Measurements from ENCODE around the gene PKNOX2.

Gene PKNOX2

GRCh38 chr11:125369808-125370207 lies 205.3 kb downstream of the PKNOX2 start:
- no peak for DNase-seq

- no peak for DNase-seq
Observed at GRCh38 chr11:125370561-125371389, 206.2 kb downstream of the PKNOX2 start.

- DNase-seq, result no peak
Observed at GRCh38 chr11:125371431-125371935, 206.9 kb downstream of the PKNOX2 start.

GRCh38 chr11:125372088-125372487 lies 207.5 kb downstream of the PKNOX2 start:
- DNase-seq, result no peak

- DNase-seq, result no peak
Observed at GRCh38 chr11:125372911-125373310, 208.4 kb downstream of the PKNOX2 start.

GRCh38 chr11:125373426-125374391 lies 209.2 kb downstream of the PKNOX2 start:
- no peak for DNase-seq

- no peak for DNase-seq
Observed at GRCh38 chr11:125374398-125374797, 209.8 kb downstream of the PKNOX2 start.

GRCh38 chr11:125375146-125375545 lies 210.6 kb downstream of the PKNOX2 start:
- no peak for DNase-seq

GRCh38 chr11:125376117-125376516 lies 211.6 kb downstream of the PKNOX2 start:
- no peak for DNase-seq

- no peak for DNase-seq
Observed at GRCh38 chr11:125376856-125377255, 212.3 kb downstream of the PKNOX2 start.

- no peak for DNase-seq
Observed at GRCh38 chr11:125378083-125378482, 213.5 kb downstream of the PKNOX2 start.

GRCh38 chr11:125378571-125378970 lies 214.0 kb downstream of the PKNOX2 start:
- DNase-seq, result no peak

GRCh38 chr11:125379565-125379964 lies 215.0 kb downstream of the PKNOX2 start:
- DNase-seq, result no peak

- DNase-seq, result no peak
Observed at GRCh38 chr11:125379981-125380380, 215.4 kb downstream of the PKNOX2 start.

GRCh38 chr11:125380756-125381445 lies 216.3 kb downstream of the PKNOX2 start:
- DNase-seq, result no peak

GRCh38 chr11:125381499-125382044 lies 217.0 kb downstream of the PKNOX2 start:
- no peak for DNase-seq

GRCh38 chr11:125382314-125382791 lies 217.8 kb downstream of the PKNOX2 start:
- DNase-seq, result no peak

GRCh38 chr11:125382822-125383221 lies 218.3 kb downstream of the PKNOX2 start:
- no peak for DNase-seq

- DNase-seq, result no peak
Observed at GRCh38 chr11:125384825-125385224, 220.3 kb downstream of the PKNOX2 start.

GRCh38 chr11:125387901-125388300 lies 223.3 kb downstream of the PKNOX2 start:
- DNase-seq, result no peak

GRCh38 chr11:125388611-125389010 lies 224.1 kb downstream of the PKNOX2 start:
- DNase-seq, result no peak
